ENCODE data around the gene LMBRD1. TPM values are rescaled to one million over a fixed set of nuclear protein-coding genes. Genes with fewer than 3 reads are reported as not detected.
"Not testable (repeated sequence)": the region's sequence is repeated elsewhere in the genome, so short reads cannot be mapped to it uniquely, and the experiment has no call there.

Gene LMBRD1
- total RNA-seq, result 10 to 100 TPM; 19.6 to 22.5 TPM

DNA sequence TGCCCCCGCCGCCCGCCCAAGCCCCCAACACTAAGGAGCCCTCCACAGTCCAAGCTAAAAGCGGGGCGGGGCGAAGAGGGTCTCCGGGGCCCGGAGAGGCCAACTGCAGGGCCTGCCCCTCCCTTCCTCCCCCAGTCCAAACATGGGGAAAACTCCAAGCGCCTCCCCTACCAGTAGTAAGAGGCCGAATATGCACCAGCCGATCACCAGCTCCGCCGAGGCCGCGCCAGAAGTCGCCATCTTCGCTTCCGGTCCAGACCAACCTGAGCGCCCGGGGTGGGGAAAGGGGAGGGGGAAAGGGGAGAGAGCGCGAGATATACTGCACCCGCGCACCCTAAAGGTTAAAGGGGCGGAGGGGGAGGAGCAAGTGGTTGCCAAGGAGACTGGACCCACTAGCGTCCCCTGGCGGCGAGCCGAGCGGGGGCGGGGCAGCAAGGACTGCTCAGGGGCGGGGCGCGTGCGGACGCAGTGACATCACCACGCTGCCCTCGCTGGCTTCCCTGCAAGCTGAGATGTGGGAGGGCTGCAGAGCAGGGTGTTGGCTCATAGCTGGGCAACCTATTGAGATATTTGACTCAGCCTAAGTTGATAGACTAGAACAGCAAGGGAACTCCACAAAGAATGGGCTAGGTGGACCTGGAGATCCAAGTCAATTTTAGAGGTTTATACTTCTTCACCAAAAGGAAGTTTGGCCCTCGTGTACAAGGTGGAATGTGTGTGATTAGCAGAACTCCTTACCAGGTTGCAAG is at the start of gene LMBRD1:
TSS of gene LMBRD1 (minus strand) at position 369 of the 749 bp plus-strand sequence. CDS start at position 240, 129 bp downstream.
- POLR2A ChIA-PET, result interaction anchor here (0.9 to 1.9 kb wide), 3 partner anchors 16 to 71 kb away, joined by 3 to 14 read pairs (median 12); no protein-coding TSS in a partner anchor
- Mint-ChIP-seq H3K27me3 (ENCODE audit: low read depth) (no peaks in the 10 kb centered on the region), H3K36me3 (ENCODE audit: low read depth) (peaks cover 14% of the 10 kb centered on the region), H3K9me3 (ENCODE audit: insufficient read depth) (no peaks in the 10 kb centered on the region), H3K27ac (peak within 1 kb of the TSS; percentile 93), H3K4me1 (ENCODE audit: low read depth) (peaks cover 39% of the 10 kb centered on the region), H3K4me3 (peak within 1 kb of the TSS; percentile 85)
- CTCF ChIA-PET, result interaction anchor here (0.6 to 7.5 kb wide), 17 partner anchors 11 to 311 kb away, joined by 3 to 132 read pairs (median 4); partner anchors contain the start of gene COL19A1
- DNase-seq, result peak; percentile 98
- peak; percentile 95 for ATAC-seq

- Mint-ChIP-seq H3K36me3 (ENCODE audit: low read depth) (no peaks in the 10 kb centered on the region), H3K27me3 (ENCODE audit: low read depth) (peaks cover 21% of the 10 kb centered on the region), H3K9me3 (ENCODE audit: insufficient read depth) (no peaks in the 10 kb centered on the region), H3K4me3 (no peak overlapping the region), H3K4me1 (ENCODE audit: low read depth) (no peaks in the 10 kb centered on the region), H3K27ac (no peak overlapping the region)
- POLR2A ChIA-PET, result interaction anchor here (0.7 kb wide), 1 partner anchor 47 kb away, joined by 3 read pairs; no protein-coding TSS in a partner anchor
- DNase-seq, result no peak
- ATAC-seq, result no peak
- CTCF ChIA-PET, result no interaction called here
These were observed 49.5 kb upstream of the LMBRD1 start for GRCh38 chr6:69846312-69846711.

- no peaks in the 10 kb centered on the region for H3K4me1 Mint-ChIP-seq (ENCODE audit: low read depth)
- POLR2A ChIA-PET, result no interaction called here
- H3K27ac Mint-ChIP-seq, result no peak overlapping the region
- H3K27me3 Mint-ChIP-seq (ENCODE audit: low read depth), result peaks cover 28% of the 10 kb centered on the region
- no peaks in the 10 kb centered on the region for H3K9me3 Mint-ChIP-seq (ENCODE audit: insufficient read depth)
- ATAC-seq (no peak), DNase-seq (no peak)
- no peak overlapping the region for H3K4me3 Mint-ChIP-seq
- no peaks in the 10 kb centered on the region for H3K36me3 Mint-ChIP-seq (ENCODE audit: low read depth)
- CTCF ChIA-PET, result interaction anchor here (1.0 kb wide), 1 partner anchor 9 kb away, joined by 3 read pairs; no protein-coding TSS in a partner anchor
These were observed 46.4 kb upstream of the LMBRD1 start for GRCh38 chr6:69843189-69843588.

DNA sequence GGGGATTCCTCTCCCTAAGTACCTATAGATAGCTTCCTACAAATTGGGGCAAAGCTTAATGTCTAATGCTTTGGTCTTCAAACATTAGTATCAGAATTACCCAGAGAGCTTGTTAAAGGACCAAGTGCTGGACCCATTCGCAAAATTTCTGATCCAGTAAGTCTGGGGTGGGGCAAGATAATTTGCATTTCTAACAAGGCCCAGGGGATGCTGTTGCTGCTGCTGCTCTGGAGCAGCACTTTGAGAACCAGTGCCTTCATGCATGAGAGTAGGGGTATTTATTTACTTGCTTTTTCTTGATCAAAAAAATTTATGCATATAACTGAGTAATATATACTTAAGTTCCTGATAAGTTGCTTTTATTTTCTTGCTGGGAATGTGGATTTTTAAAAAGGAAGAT is 45.1 kb upstream of the LMBRD1 start:
- CTCF ChIA-PET, result interaction anchor here (0.9 kb wide), 1 partner anchor 26 kb away, joined by 4 read pairs; no protein-coding TSS in a partner anchor
- H3K27ac Mint-ChIP-seq, result no peak overlapping the region
- POLR2A ChIA-PET, result no interaction called here
- H3K36me3 Mint-ChIP-seq (ENCODE audit: low read depth), result no peaks in the 10 kb centered on the region
- H3K27me3 Mint-ChIP-seq (ENCODE audit: low read depth), result peaks cover 32% of the 10 kb centered on the region
- no peaks in the 10 kb centered on the region for H3K9me3 Mint-ChIP-seq (ENCODE audit: insufficient read depth)
- no peak for ATAC-seq
- no peak overlapping the region for H3K4me3 Mint-ChIP-seq
- no peak for DNase-seq
- no peaks in the 10 kb centered on the region for H3K4me1 Mint-ChIP-seq (ENCODE audit: low read depth)

GRCh38 chr6:69835414-69836179 is 38.8 kb upstream of the LMBRD1 start:
- CTCF ChIA-PET, result interaction anchor here (1.2 to 2.0 kb wide), 5 partner anchors 7 to 267 kb away, joined by 3 to 5 read pairs (median 3); no protein-coding TSS in a partner anchor
- ATAC-seq (peak; percentile 60), DNase-seq (peak; percentile 28)
- Mint-ChIP-seq H3K27ac (no peak overlapping the region), H3K27me3 (ENCODE audit: low read depth) (peaks cover 20% of the 10 kb centered on the region), H3K36me3 (ENCODE audit: low read depth) (no peaks in the 10 kb centered on the region), H3K4me1 (ENCODE audit: low read depth) (no peaks in the 10 kb centered on the region), H3K9me3 (ENCODE audit: insufficient read depth) (no peaks in the 10 kb centered on the region), H3K4me3 (no peak overlapping the region)
- POLR2A ChIA-PET, result no interaction called here

GRCh38 chr6:69832558-69832957 is 35.7 kb upstream of the LMBRD1 start:
- Mint-ChIP-seq H3K4me3 (no peak overlapping the region), H3K27me3 (ENCODE audit: low read depth) (peaks cover 16% of the 10 kb centered on the region), H3K9me3 (ENCODE audit: insufficient read depth) (no peaks in the 10 kb centered on the region), H3K4me1 (ENCODE audit: low read depth) (no peaks in the 10 kb centered on the region), H3K27ac (no peak overlapping the region), H3K36me3 (ENCODE audit: low read depth) (no peaks in the 10 kb centered on the region)
- DNase-seq (no peak), ATAC-seq (no peak)
- ChIA-PET CTCF (no interaction called here), POLR2A (no interaction called here)

- Mint-ChIP-seq H3K36me3 (ENCODE audit: low read depth) (no peaks in the 10 kb centered on the region), H3K4me3 (no peak overlapping the region), H3K27ac (no peak overlapping the region), H3K9me3 (ENCODE audit: insufficient read depth) (no peaks in the 10 kb centered on the region), H3K4me1 (ENCODE audit: low read depth) (no peaks in the 10 kb centered on the region), H3K27me3 (ENCODE audit: low read depth) (peaks cover 8% of the 10 kb centered on the region)
- CTCF ChIA-PET, result no interaction called here
- POLR2A ChIA-PET, result no interaction called here
- no peak for ATAC-seq
- no peak for DNase-seq
These were observed 30.6 kb upstream of the LMBRD1 start for GRCh38 chr6:69827276-69827893.

- Mint-ChIP-seq H3K4me3 (no peak overlapping the region), H3K27me3 (ENCODE audit: low read depth) (peaks cover 8% of the 10 kb centered on the region), H3K9me3 (ENCODE audit: insufficient read depth) (no peaks in the 10 kb centered on the region), H3K27ac (no peak overlapping the region), H3K4me1 (ENCODE audit: low read depth) (no peaks in the 10 kb centered on the region), H3K36me3 (ENCODE audit: low read depth) (no peaks in the 10 kb centered on the region)
- DNase-seq, result no peak
- no peak for ATAC-seq
- ChIA-PET CTCF (no interaction called here), POLR2A (no interaction called here)
These were observed 29.1 kb upstream of the LMBRD1 start for GRCh38 chr6:69825904-69826303.

- DNase-seq; POLR2A ChIA-PET; H3K4me3 Mint-ChIP-seq; CTCF ChIA-PET; H3K27ac Mint-ChIP-seq; H3K4me1 Mint-ChIP-seq (ENCODE audit: low read depth); H3K36me3 Mint-ChIP-seq (ENCODE audit: low read depth); H3K9me3 Mint-ChIP-seq (ENCODE audit: insufficient read depth); ATAC-seq; H3K27me3 Mint-ChIP-seq (ENCODE audit: low read depth): not testable (repeated sequence)
These were observed 27.5 kb upstream of the LMBRD1 start for GRCh38 chr6:69824355-69824754.

GRCh38 chr6:69820438-69820837 is 23.6 kb upstream of the LMBRD1 start:
- H3K36me3 Mint-ChIP-seq (ENCODE audit: low read depth), result no peaks in the 10 kb centered on the region
- ChIA-PET POLR2A (interaction anchor here (0.7 kb wide), 1 partner anchor 15 kb away, joined by 3 read pairs; no protein-coding TSS in a partner anchor), CTCF (interaction anchor here (2.5 kb wide), 1 partner anchor 24 kb away, joined by 11 read pairs; the partner anchor contains the start of gene LMBRD1)
- no peaks in the 10 kb centered on the region for H3K27me3 Mint-ChIP-seq (ENCODE audit: low read depth)
- no peak for ATAC-seq
- no peak overlapping the region for H3K27ac Mint-ChIP-seq
- H3K9me3 Mint-ChIP-seq (ENCODE audit: insufficient read depth), result no peaks in the 10 kb centered on the region
- no peak for DNase-seq
- H3K4me1 Mint-ChIP-seq (ENCODE audit: low read depth), result peaks cover 21% of the 10 kb centered on the region
- H3K4me3 Mint-ChIP-seq, result no peak overlapping the region

DNA sequence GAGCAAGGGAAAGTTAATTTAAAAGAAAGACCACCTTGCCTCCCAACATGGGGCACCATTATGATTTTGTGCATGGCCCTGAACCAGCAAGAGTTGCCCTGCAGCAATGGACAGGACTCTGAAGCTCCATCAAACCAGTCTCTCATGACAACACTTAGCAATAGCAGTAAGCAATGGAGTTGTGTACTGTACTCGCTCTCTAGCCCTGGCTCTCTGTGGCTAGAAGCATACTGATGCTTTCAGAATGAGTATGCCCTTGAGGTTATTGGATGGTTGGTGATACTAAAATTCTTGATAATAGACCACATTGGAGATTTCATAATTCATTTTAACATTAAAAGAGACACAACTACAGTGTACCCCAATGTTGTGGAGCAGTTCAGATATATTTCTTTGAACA is 23.2 kb upstream of the LMBRD1 start:
- Mint-ChIP-seq H3K4me3 (no peak overlapping the region), H3K4me1 (ENCODE audit: low read depth) (peaks cover 25% of the 10 kb centered on the region), H3K27me3 (ENCODE audit: low read depth) (no peaks in the 10 kb centered on the region), H3K9me3 (ENCODE audit: insufficient read depth) (no peaks in the 10 kb centered on the region), H3K27ac (no peak overlapping the region), H3K36me3 (ENCODE audit: low read depth) (no peaks in the 10 kb centered on the region)
- ChIA-PET CTCF (interaction anchor here (0.6 to 2.5 kb wide), 2 partner anchors 23 to 29 kb away, joined by 3 to 11 read pairs; partner anchors contain the start of gene LMBRD1), POLR2A (interaction anchor here (0.7 kb wide), 2 partner anchors 14 to 18 kb away, joined by 3 read pairs; no protein-coding TSS in a partner anchor)
- ATAC-seq (no peak), DNase-seq (no peak)

All from activated CD8-positive, alpha-beta T cell treated with anti-CD3 and anti-CD28 coated beads, Interleukin-2, amount 10 ng/mL, durations not matched to agents 7 days and 5 days (primary cell).